Ovary (tissue), 9 donors: Measurements from ENCODE around the gene ARL5C. TPM values are rescaled to one million over a fixed set of nuclear protein-coding genes. Genes with fewer than 3 reads are reported as not detected.

Experiments
- DNase-seq, 5 donors: peaks; one replicate each; pipeline ENCODE4 v3.0.0-alpha.2; 2019 to 2020
- H3K27ac ChIP-seq, 2 donors: fragments of 200-600 bp; one replicate each; pipeline versions ENCODE4 v1.5.1 to v1.8.0; 2019 to 2022
- H3K27me3 ChIP-seq: fragments of 200-600 bp; one replicate; pipeline ENCODE4 v1.8.0; 2022
- H3K36me3 ChIP-seq: fragments of 200-600 bp; sonication (generic); one replicate; pipeline ENCODE4 v1.5.1; 2019
- H3K4me1 ChIP-seq: one replicate; pipeline ENCODE4 v1.8.1; 2013; ENCODE audit warnings: mild to moderate bottlenecking, moderate library complexity; ENCODE audit not compliant: insufficient read depth
- H3K4me3 ChIP-seq: fragments of 200-600 bp; sonication (generic); one replicate; pipeline ENCODE4 v1.5.1; 2017
- H3K9me3 ChIP-seq, 2 donors: fragments of 200-600 bp in 1 of 2; sonication (generic) in 1 of 2; one replicate each; pipeline versions ENCODE4 v1.5.1 to v1.8.1; 2013 to 2019; ENCODE audit warnings: mild to moderate bottlenecking in 1 of 2, moderate library complexity in 1 of 2
- EP300 ChIP-seq: sonication (generic); formaldehyde crosslinking; IDR thresholded peaks from one replicate; pipeline ENCODE4 v1.6.1; 2017; ENCODE audit warnings: antibody characterized with exemption
- POLR2A ChIP-seq: fragments of 450-650 bp; IDR thresholded peaks from one replicate; pipeline ENCODE4 v1.6.1; 2017; ENCODE audit warnings: antibody characterized with exemption, mild to moderate bottlenecking, moderate library complexity
- WGBS, 3 donors: extraction: QIAGEN DNeasy Blood & Tissue Kit in 1 of 3; methylation state at CpG; one replicate each; pipeline versions ENCODE4 v1.1.5 to v1.1.7; 2013 to 2017; 5-methylcytosine and 5-hydroxymethylcytosine counted together
- intact Hi-C, 4 donors: fragments of 100-400 bp; cut with DNase I; formaldehyde crosslinking; loops; one replicate each; pipeline versions ENCODE4 v1.11.0 to v1.15.1; 2022 to 2023
- polyA plus RNA-seq, 2 donors: library from polyadenylated mRNA; stranded (reverse); fragments of 200-250 nt in 1 of 2; fragments of 350-450 nt in 1 of 2; fragmentation: Illumina TruSeq in 1 of 2; extraction: RNeasy Lipid Tissue Mini Kit (QIAGEN cat#74804) in 1 of 2; gene quantifications; one replicate each; pipeline ENCODE4 v1.2.3, GENCODE V29; 2013 to 2014
- total RNA-seq, 7 donors: library from RNA; depleted of rRNA in 2 of 7; stranded (reverse); fragments of >200 nt in 2 of 7; fragmentation: NEBNext Ultra II Directional in 3 of 7; extraction: Animal tissue kit (Norgen Biotek cat#: 25700) in 3 of 7; gene quantifications; one replicate each; pipeline versions ENCODE4 v1.1.0 to v1.2.4, GENCODE V29; 2016 to 2023
- TF ChIP-seq, protein P1 (sequence below), 3 donors: fragments of 450-650 bp in 2 of 3; fragments of 200-600 bp in 1 of 3; IDR thresholded peaks; one replicate each; pipeline versions ENCODE4 v1.5.1 to v1.8.0; 2016 to 2022; ENCODE audit warnings: antibody characterized with exemption in 3 of 3, mild to moderate bottlenecking in 1 of 3
- donor health status: DM: no; HTN: no; CAD: no; lungs with moderate emphysema.
- donor health status: DM: no; HTN: no; CAD: no.
- donor health status: Bipolar disorder and iron deficiency.
- donor health status: DM: yes; HTN: yes; CAD: no.
- donor health status: DM: no; HTN: no; CAD: no.
- donor health status: DM: yes; HTN: yes; CAD: no.

The ARL5C gene
- total and polyA plus RNA-seq, 9 donors: not detected

DNA sequence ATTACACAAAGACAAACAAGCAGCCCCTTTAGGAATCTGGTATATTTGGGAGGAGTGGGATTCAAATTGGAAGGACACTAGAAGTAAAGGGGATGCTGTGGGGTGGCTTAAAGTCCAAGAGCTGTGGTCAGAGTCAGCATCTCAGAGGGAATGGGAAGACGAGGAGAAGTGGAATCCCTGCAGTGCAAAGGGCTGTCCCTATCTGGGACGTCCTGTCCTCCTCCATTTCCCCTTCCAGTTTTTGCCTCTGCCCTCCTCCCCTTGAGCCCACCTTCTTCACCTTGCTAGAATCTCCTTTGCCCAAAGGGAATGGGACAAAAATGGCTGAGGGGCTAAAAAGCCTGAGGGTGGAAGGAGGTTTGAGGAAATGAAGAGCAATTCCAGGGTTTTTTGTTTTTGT lies 10.3 kb downstream of the ARL5C start:
- 44 to 77% (median 50%) methylated on average over 2 of the region's 2 CpGs for WGBS, 3 donors
- Histone ChIP-seq H3K4me3 (no peak overlapping the region), H3K36me3 (no peaks in the 10 kb centered on the region), H3K27ac (no peak overlapping the region), H3K9me3 (no peaks in the 10 kb centered on the region), H3K27me3 (no peaks in the 10 kb centered on the region), H3K4me1 (no peaks in the 10 kb centered on the region)
- intact Hi-C loops: loop anchor here in 2 of 4 donors (10.0 kb wide), 2 partner anchors 281 to 401 kb away; partner anchors contain the start of genes LASP1 (in 1 of the 2) and PSMB3 (in 1 of the 2)
- no peak for DNase-seq
- TF ChIP-seq POLR2A: no peak
- TF ChIP-seq, protein P1, sequence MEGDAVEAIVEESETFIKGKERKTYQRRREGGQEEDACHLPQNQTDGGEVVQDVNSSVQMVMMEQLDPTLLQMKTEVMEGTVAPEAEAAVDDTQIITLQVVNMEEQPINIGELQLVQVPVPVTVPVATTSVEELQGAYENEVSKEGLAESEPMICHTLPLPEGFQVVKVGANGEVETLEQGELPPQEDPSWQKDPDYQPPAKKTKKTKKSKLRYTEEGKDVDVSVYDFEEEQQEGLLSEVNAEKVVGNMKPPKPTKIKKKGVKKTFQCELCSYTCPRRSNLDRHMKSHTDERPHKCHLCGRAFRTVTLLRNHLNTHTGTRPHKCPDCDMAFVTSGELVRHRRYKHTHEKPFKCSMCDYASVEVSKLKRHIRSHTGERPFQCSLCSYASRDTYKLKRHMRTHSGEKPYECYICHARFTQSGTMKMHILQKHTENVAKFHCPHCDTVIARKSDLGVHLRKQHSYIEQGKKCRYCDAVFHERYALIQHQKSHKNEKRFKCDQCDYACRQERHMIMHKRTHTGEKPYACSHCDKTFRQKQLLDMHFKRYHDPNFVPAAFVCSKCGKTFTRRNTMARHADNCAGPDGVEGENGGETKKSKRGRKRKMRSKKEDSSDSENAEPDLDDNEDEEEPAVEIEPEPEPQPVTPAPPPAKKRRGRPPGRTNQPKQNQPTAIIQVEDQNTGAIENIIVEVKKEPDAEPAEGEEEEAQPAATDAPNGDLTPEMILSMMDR (IDR thresholded peaks at IDR 0.05): no peak
- TF ChIP-seq EP300: no peak

DNA sequence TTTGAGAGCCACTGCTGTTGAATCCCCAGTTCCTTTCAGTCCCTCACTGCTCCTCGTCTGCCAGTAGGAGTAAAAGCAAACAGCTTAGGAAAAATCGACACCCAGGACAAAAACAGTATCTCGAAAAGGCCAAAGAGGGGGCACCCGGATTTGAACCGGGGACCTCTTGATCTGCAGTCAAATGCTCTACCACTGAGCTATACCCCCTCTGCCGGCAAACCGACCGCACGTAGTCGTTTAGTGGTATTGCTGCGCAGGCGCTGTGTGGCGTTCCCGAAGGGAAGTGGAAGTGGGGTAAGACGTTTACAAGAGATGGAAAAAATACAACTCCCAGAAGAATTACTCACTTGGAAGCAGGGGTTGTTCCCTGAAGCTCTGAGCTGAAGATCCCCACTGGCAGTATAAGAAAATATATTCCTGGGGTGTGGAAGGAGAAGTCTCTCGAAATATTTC lies 12.3 kb downstream of the ARL5C start:
- DNase-seq: peak; percentile 92 to 95 (median 94)
- intact Hi-C loops: loop anchor here (2.0 to 10.0 kb wide), 9 partner anchors 51 to 399 kb away; partner anchors contain the start of genes LASP1 (in 1 of the 4) and PSMB3 (in 1 of the 4)
- peak overlapping the region; percentile 68 for H3K4me3 ChIP-seq
- peak overlapping the region; percentile 91 to 95 for H3K27ac ChIP-seq
- H3K27me3 ChIP-seq: no peaks in the 10 kb centered on the region
- H3K4me1 ChIP-seq: no peaks in the 10 kb centered on the region
- H3K9me3 ChIP-seq: no peaks in the 10 kb centered on the region
- TF ChIP-seq POLR2A (peak; percentile 52), EP300 (no peak)
- TF ChIP-seq, protein P1 (IDR thresholded peaks at IDR 0.05): peak in 1 of 3 donors; percentile 60
- H3K36me3 ChIP-seq: no peaks in the 10 kb centered on the region
- WGBS, 3 donors: 0% methylated on average over 16 of the region's 16 CpGs

DNA sequence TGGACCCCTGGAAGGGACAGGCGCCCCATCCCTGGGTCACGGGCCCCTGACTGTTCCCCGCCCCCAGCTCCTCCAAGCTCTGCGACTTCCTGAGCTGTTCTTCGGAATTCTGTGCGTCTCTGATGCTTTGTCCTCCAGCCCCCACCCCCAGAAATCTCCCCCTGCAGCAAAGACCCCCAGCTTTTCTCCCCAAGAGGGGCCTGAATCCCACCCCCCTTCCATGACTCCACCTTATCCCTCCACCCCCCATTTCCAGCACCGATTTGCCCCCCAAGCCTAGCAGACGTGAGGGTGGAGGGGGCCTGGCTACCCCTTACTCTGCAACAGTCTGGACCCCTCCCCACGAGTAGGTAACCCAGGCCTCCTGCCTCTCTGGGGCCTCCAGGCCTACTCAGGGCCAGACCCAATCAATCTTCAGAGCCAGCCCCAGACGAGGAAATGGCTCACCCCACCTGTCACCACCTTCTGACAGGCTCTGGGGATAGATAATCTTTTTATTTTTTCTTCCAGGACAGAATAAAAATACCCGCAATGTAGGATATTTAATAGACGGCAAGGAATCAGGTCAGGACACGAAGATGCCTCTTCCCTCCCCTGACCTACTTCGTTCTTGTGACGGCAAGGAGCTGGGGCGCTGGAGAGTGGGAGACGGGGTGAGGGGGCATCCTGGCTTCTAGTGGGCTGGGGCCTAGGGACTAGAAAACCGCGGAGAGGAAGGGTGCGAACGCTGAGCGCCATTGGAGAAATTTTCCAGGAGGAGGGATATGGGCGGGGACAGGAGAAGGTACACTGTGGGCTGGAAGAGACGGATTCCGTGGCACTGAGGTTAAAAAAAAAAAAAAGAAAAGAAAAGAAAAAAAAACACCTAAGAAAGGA lies 13.8 kb downstream of the ARL5C start:
- intact Hi-C loops: loop anchor here (2.0 to 10.0 kb wide), 9 partner anchors 50 to 397 kb away; partner anchors contain the start of genes LASP1 (in 1 of the 4) and PSMB3 (in 1 of the 4)

More for the DNA sequence above, 13.8 kb downstream of the ARL5C start:
- 16% methylated on average over 24 to 25 of the region's 25 CpGs for WGBS, 3 donors
- Histone ChIP-seq H3K4me3 (peak overlapping the region; percentile 68), H3K4me1 (no peaks in the 10 kb centered on the region), H3K36me3 (no peaks in the 10 kb centered on the region), H3K9me3 (no peaks in the 10 kb centered on the region), H3K27me3 (no peaks in the 10 kb centered on the region), H3K27ac (peak overlapping the region; percentile 55 to 63)
- peak; percentile 50 to 71 (median 64) for DNase-seq
- TF ChIP-seq, protein P1 (IDR thresholded peaks at IDR 0.05): no peak
- TF ChIP-seq EP300: no peak
- no peak for TF ChIP-seq POLR2A
